NB4 (cell line): Measurements from ENCODE around the gene CARS1.

Source experiments
- MYC ChIP-seq: IDR thresholded peaks from 2 replicates; pipeline ENCODE4 v1.6.1; 2011; ENCODE audit warnings: low read depth, low read length
- POLR2A ChIP-seq: IDR thresholded peaks from 2 replicates; pipeline ENCODE4 v1.6.1; 2011; ENCODE audit warnings: mild to moderate bottlenecking; ENCODE audit not compliant: insufficient read length; ENCODE audit errors: extremely low read depth
- TF ChIP-seq, protein P1 (sequence below): IDR thresholded peaks from one replicate; pipeline ENCODE4 v1.5.1; 2012; ENCODE audit warnings: low read depth, low read length
- TF ChIP-seq, protein P2 (sequence below): IDR thresholded peaks from 2 replicates; pipeline ENCODE4 v1.6.1; 2011; ENCODE audit warnings: low read depth, low read length

GRCh38 chr11:3007404-3008010 lies 49.7 kb downstream of the CARS1 start:
- TF ChIP-seq, protein P1, sequence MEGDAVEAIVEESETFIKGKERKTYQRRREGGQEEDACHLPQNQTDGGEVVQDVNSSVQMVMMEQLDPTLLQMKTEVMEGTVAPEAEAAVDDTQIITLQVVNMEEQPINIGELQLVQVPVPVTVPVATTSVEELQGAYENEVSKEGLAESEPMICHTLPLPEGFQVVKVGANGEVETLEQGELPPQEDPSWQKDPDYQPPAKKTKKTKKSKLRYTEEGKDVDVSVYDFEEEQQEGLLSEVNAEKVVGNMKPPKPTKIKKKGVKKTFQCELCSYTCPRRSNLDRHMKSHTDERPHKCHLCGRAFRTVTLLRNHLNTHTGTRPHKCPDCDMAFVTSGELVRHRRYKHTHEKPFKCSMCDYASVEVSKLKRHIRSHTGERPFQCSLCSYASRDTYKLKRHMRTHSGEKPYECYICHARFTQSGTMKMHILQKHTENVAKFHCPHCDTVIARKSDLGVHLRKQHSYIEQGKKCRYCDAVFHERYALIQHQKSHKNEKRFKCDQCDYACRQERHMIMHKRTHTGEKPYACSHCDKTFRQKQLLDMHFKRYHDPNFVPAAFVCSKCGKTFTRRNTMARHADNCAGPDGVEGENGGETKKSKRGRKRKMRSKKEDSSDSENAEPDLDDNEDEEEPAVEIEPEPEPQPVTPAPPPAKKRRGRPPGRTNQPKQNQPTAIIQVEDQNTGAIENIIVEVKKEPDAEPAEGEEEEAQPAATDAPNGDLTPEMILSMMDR: no peak
- TF ChIP-seq POLR2A (no peak), MYC (no peak)
- TF ChIP-seq, protein P2, sequence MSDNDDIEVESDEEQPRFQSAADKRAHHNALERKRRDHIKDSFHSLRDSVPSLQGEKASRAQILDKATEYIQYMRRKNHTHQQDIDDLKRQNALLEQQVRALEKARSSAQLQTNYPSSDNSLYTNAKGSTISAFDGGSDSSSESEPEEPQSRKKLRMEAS: no peak
